Measurements from ENCODE around the gene FGF14. TPM values are rescaled to one million over a fixed set of nuclear protein-coding genes. Genes with fewer than 3 reads are reported as not detected.

The FGF14 gene
- total and polyA plus RNA-seq, 2 experiments from 2014 or later, result 0.03 TPM; not detected in 1

DNA sequence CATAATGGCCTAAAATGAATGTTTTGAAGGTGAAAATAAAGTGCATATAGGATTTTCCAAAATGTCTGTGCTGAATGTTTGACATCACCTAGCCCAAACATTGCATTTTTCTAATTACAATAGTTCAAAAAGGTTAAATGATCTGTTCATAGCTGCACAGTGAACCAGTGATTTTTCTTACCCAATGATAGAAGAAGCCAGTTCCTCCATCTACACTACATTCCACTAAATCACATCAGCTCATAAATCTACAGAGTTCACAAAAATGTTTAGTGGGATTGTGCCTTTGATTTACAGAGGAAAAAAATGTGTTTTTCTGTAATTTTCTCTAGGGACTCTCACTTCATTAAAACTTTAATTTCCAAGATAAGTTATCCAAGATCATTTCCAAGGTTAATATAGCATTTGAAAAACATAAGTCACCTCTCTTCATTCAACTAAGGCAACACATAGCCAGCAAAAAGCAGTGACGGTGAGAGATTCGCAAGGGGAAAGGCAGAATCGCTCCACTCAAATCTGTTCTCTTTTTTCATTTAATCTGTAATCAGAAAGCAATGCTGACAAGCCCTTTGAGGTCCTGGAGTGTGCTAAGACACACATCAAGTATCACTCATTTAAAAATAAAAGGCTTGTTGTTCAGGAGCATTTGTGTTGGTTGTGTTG is 194.0 kb downstream of the FGF14 start:
- Mint-ChIP-seq H3K36me3 (ENCODE audit: low read depth) (no peaks in the 10 kb centered on the region), H3K4me3 (no peak overlapping the region), H3K4me1 (peaks cover 11% of the 10 kb centered on the region), H3K9me3 (no peaks in the 10 kb centered on the region), H3K27ac (0 out of 2 replicates have a peak overlapping the region, but pooled peaks have one; percentile 31), H3K27me3 (ENCODE audit: insufficient read depth, low read depth, poor library complexity) (no peaks in the 10 kb centered on the region)
- H2AFZ ChIP-seq, result no peak overlapping the region
- H4K20me1 ChIP-seq (replicated peaks; ENCODE audit: insufficient read depth), result no peaks in the 10 kb centered on the region
- peaks cover 7% of the 10 kb centered on the region for H3K4me1 ChIP-seq (ENCODE audit: insufficient read depth)
- DNase-seq (ENCODE audit: low spot score), result no peak
- H3K4me3 ChIP-seq, result no peak overlapping the region
- H3K27me3 ChIP-seq (ENCODE audit: insufficient read depth), result no peaks in the 10 kb centered on the region
- H3K36me3 ChIP-seq (ENCODE audit: insufficient read depth), result no peaks in the 10 kb centered on the region
- H3F3A ChIP-seq (replicated peaks; ENCODE audit: low read depth), result no peaks in the 10 kb centered on the region
- no peak for ATAC-seq
- H3K4me2 ChIP-seq, result no peak overlapping the region
- H3K79me2 ChIP-seq (replicated peaks; ENCODE audit: insufficient read depth), result no peaks in the 10 kb centered on the region
- no peaks in the 10 kb centered on the region for H3K9me2 ChIP-seq (ENCODE audit: insufficient read depth)
- TF ChIP-seq STAT1 (IDR thresholded peaks at IDR 0.05; ENCODE audit: unreplicated experiment), result no peak
- no peak for TF ChIP-seq ZNF331 (CRISPR knock-in tag; IDR thresholded peaks at IDR 0.05; ENCODE audit: low read depth)
- TF ChIP-seq ETS1 (IDR thresholded peaks at IDR 0.05), result no peak
- TF ChIP-seq EZH2phosphoT487 (IDR thresholded peaks at IDR 0.05; ENCODE audit: unreplicated experiment), result no peak
- no peak overlapping the region for H3K27ac ChIP-seq (ENCODE audit: low read depth)

GRCh38 chr13:102203718-102204117 is 198.1 kb downstream of the FGF14 start:
- Histone ChIP-seq H4K20me1 (replicated peaks; ENCODE audit: insufficient read depth) (no peaks in the 10 kb centered on the region), H2AFZ (no peak overlapping the region), H3K27me3 (ENCODE audit: insufficient read depth) (no peaks in the 10 kb centered on the region), H3K4me3 (no peak overlapping the region), H3K79me2 (replicated peaks; ENCODE audit: insufficient read depth) (no peaks in the 10 kb centered on the region), H3K36me3 (ENCODE audit: insufficient read depth) (no peaks in the 10 kb centered on the region), H3F3A (replicated peaks; ENCODE audit: low read depth) (no peaks in the 10 kb centered on the region), H3K4me2 (no peak overlapping the region), H3K27ac (ENCODE audit: low read depth) (no peak overlapping the region), H3K9me2 (ENCODE audit: insufficient read depth) (no peaks in the 10 kb centered on the region), H3K4me1 (ENCODE audit: insufficient read depth) (no peaks in the 10 kb centered on the region)
- H3K36me3 Mint-ChIP-seq (ENCODE audit: low read depth), result no peaks in the 10 kb centered on the region
- no peaks in the 10 kb centered on the region for H3K9me3 Mint-ChIP-seq
- H3K4me3 Mint-ChIP-seq, result no peak overlapping the region
- no peaks in the 10 kb centered on the region for H3K27me3 Mint-ChIP-seq (ENCODE audit: insufficient read depth, low read depth, poor library complexity)
- no peak overlapping the region for H3K27ac Mint-ChIP-seq
- H3K4me1 Mint-ChIP-seq, result no peaks in the 10 kb centered on the region
- DNase-seq (ENCODE audit: low spot score), result no peak
- no peak for ATAC-seq
- TF ChIP-seq ZNF462 (CRISPR knock-in tag; IDR thresholded peaks at IDR 0.05) (no peak), ETS1 (IDR thresholded peaks at IDR 0.05) (no peak), JUNB (IDR thresholded peaks at IDR 0.05; ENCODE audit: unreplicated experiment) (no peak), CREB1 (CRISPR knock-in tag; IDR thresholded peaks at IDR 0.05; ENCODE audit: low read depth) (no peak), STAT1 (IDR thresholded peaks at IDR 0.05; ENCODE audit: unreplicated experiment) (no peak), ZNF114 (CRISPR knock-in tag; IDR thresholded peaks at IDR 0.05) (no peak), EZH2 (IDR thresholded peaks at IDR 0.05; ENCODE audit: low read depth, unreplicated experiment) (no peak), EZH2phosphoT487 (IDR thresholded peaks at IDR 0.05; ENCODE audit: unreplicated experiment) (no peak), ZNF331 (CRISPR knock-in tag; IDR thresholded peaks at IDR 0.05; ENCODE audit: low read depth) (no peak), NANOG (IDR thresholded peaks at IDR 0.05; ENCODE audit: borderline replicate concordance) (no peak)
- TF ChIP-seq, protein P1, sequence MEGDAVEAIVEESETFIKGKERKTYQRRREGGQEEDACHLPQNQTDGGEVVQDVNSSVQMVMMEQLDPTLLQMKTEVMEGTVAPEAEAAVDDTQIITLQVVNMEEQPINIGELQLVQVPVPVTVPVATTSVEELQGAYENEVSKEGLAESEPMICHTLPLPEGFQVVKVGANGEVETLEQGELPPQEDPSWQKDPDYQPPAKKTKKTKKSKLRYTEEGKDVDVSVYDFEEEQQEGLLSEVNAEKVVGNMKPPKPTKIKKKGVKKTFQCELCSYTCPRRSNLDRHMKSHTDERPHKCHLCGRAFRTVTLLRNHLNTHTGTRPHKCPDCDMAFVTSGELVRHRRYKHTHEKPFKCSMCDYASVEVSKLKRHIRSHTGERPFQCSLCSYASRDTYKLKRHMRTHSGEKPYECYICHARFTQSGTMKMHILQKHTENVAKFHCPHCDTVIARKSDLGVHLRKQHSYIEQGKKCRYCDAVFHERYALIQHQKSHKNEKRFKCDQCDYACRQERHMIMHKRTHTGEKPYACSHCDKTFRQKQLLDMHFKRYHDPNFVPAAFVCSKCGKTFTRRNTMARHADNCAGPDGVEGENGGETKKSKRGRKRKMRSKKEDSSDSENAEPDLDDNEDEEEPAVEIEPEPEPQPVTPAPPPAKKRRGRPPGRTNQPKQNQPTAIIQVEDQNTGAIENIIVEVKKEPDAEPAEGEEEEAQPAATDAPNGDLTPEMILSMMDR (conservative IDR thresholded peaks at IDR 0.05; ENCODE audit: low read depth in 2 of 2), result no peak

Measured in GM23338 (cell line).